Endometrial microvascular endothelial cells (primary cell): ENCODE data around the gene MEIS3. TPM values are rescaled to one million over a fixed set of nuclear protein-coding genes. Genes with fewer than 3 reads are reported as not detected.

Experiments used
- in situ Hi-C: cut with HindIII; loops from 2 replicates; pipeline ENCODE4 v1.10.0; 2017; ENCODE audit warnings: low sequenced_read_pairs, low pct_unique_long_range_greater_than_20kb; ENCODE audit errors: inconsistent ontology term
- total RNA-seq: library from RNA; depleted of rRNA; stranded (reverse); fragments of >200 nt; gene quantifications from one replicate; pipeline ENCODE4 v1.2.3, GENCODE V29; 2015; ENCODE audit errors: inconsistent ontology term

The MEIS3 gene
- total RNA-seq, 1 donor from 2014 or later, result not detected

GRCh38 chr19:47437500-47437899, 18.2 kb upstream of the MEIS3 start:
- in situ Hi-C loops, result no loop called here

GRCh38 chr19:47436712-47437401, 17.5 kb upstream of the MEIS3 start:
- in situ Hi-C loops, result no loop called here

- in situ Hi-C loops, result no loop called here
These were observed 16.6 kb upstream of the MEIS3 start for GRCh38 chr19:47435883-47436417.

- in situ Hi-C loops, result no loop called here
These were observed 15.9 kb upstream of the MEIS3 start for GRCh38 chr19:47435196-47435595.

- in situ Hi-C loops, result no loop called here
These were observed 14.8 kb upstream of the MEIS3 start for GRCh38 chr19:47434088-47434487.

GRCh38 chr19:47433121-47433520, 13.8 kb upstream of the MEIS3 start:
- in situ Hi-C loops, result no loop called here

GRCh38 chr19:47432499-47432898, 13.2 kb upstream of the MEIS3 start:
- in situ Hi-C loops, result no loop called here

- in situ Hi-C loops, result no loop called here
These were observed 12.8 kb upstream of the MEIS3 start for GRCh38 chr19:47432091-47432490.

- in situ Hi-C loops, result no loop called here
These were observed 10.9 kb upstream of the MEIS3 start for GRCh38 chr19:47430041-47430802.

- in situ Hi-C loops, result no loop called here
These were observed 9.9 kb upstream of the MEIS3 start for GRCh38 chr19:47429140-47429793.

- in situ Hi-C loops, result no loop called here
These were observed 9.0 kb upstream of the MEIS3 start for GRCh38 chr19:47428177-47428894.

- in situ Hi-C loops, result no loop called here
These were observed 8.2 kb upstream of the MEIS3 start for GRCh38 chr19:47427241-47428176.

GRCh38 chr19:47423203-47423882, 4.0 kb upstream of the MEIS3 start:
- in situ Hi-C loops, result no loop called here

- in situ Hi-C loops, result no loop called here
These were observed 3.3 kb upstream of the MEIS3 start for GRCh38 chr19:47422417-47423163.

- in situ Hi-C loops, result no loop called here
These were observed 2.6 kb upstream of the MEIS3 start for GRCh38 chr19:47421844-47422395.

- in situ Hi-C loops, result no loop called here
These were observed 2.0 kb upstream of the MEIS3 start for GRCh38 chr19:47421244-47421786.
